ENCODE data around the gene LILRA5.
"Not testable (repeated sequence)": the region's sequence is repeated elsewhere in the genome, so short reads cannot be mapped to it uniquely, and the experiment has no call there.

LILRA5 gene

GRCh38 chr19:54299126-54299498 is 13.9 kb downstream of the LILRA5 start:
- H3K4me1 Mint-ChIP-seq (ENCODE audit: low read depth) = peaks cover 6% of the 10 kb centered on the region
- peaks cover 5% of the 10 kb centered on the region for H3K27me3 Mint-ChIP-seq
- H3K36me3 Mint-ChIP-seq = no peaks in the 10 kb centered on the region
- no peaks in the 10 kb centered on the region for H3K9me3 Mint-ChIP-seq (ENCODE audit: low read depth)
- no peak overlapping the region for H3K4me3 Mint-ChIP-seq
- H3K27ac Mint-ChIP-seq = no peak overlapping the region

GRCh38 chr19:54298357-54299125 is 14.4 kb downstream of the LILRA5 start:
- no peak overlapping the region for H3K4me3 Mint-ChIP-seq
- H3K9me3 Mint-ChIP-seq (ENCODE audit: low read depth) = no peaks in the 10 kb centered on the region
- H3K27me3 Mint-ChIP-seq = peaks cover 5% of the 10 kb centered on the region
- peaks cover under 1% of the 10 kb centered on the region for H3K4me1 Mint-ChIP-seq (ENCODE audit: low read depth)
- no peaks in the 10 kb centered on the region for H3K36me3 Mint-ChIP-seq
- H3K27ac Mint-ChIP-seq = no peak overlapping the region

- H3K4me1 Mint-ChIP-seq (ENCODE audit: low read depth) = no peaks in the 10 kb centered on the region
- peaks cover 4% of the 10 kb centered on the region for H3K9me3 Mint-ChIP-seq (ENCODE audit: low read depth)
- peaks cover 9% of the 10 kb centered on the region for H3K27me3 Mint-ChIP-seq
- no peaks in the 10 kb centered on the region for H3K36me3 Mint-ChIP-seq
- no peak overlapping the region for H3K4me3 Mint-ChIP-seq
- no peak overlapping the region for H3K27ac Mint-ChIP-seq
Measured at GRCh38 chr19:54297759-54298305, 15.1 kb downstream of the LILRA5 start.

GRCh38 chr19:54294539-54294938 is 18.4 kb downstream of the LILRA5 start:
- Mint-ChIP-seq H3K36me3 (no peaks in the 10 kb centered on the region), H3K4me3 (no peak overlapping the region), H3K27ac (no peak overlapping the region)

GRCh38 chr19:54289160-54289559 is 23.8 kb downstream of the LILRA5 start:
- Mint-ChIP-seq H3K4me1 (ENCODE audit: low read depth) (peaks cover 14% of the 10 kb centered on the region), H3K27me3 (peaks cover 11% of the 10 kb centered on the region)

More at GRCh38 chr19:54294539-54294938, 18.4 kb downstream of the LILRA5 start:
- H3K4me1 Mint-ChIP-seq (ENCODE audit: low read depth) = no peaks in the 10 kb centered on the region
- peaks cover 7% of the 10 kb centered on the region for H3K9me3 Mint-ChIP-seq (ENCODE audit: low read depth)
- peaks cover 13% of the 10 kb centered on the region for H3K27me3 Mint-ChIP-seq

GRCh38 chr19:54287456-54287855 is 25.5 kb downstream of the LILRA5 start:
- Mint-ChIP-seq H3K36me3 (no peaks in the 10 kb centered on the region), H3K4me1 (ENCODE audit: low read depth) (peaks cover 14% of the 10 kb centered on the region), H3K27ac (no peak overlapping the region), H3K9me3 (ENCODE audit: low read depth) (peaks cover under 1% of the 10 kb centered on the region), H3K27me3 (peaks cover 6% of the 10 kb centered on the region), H3K4me3 (no peak overlapping the region)

More at GRCh38 chr19:54289160-54289559, 23.8 kb downstream of the LILRA5 start:
- H3K4me3 Mint-ChIP-seq; H3K36me3 Mint-ChIP-seq; H3K27ac Mint-ChIP-seq; H3K9me3 Mint-ChIP-seq (ENCODE audit: low read depth): not testable (repeated sequence)

GRCh38 chr19:54286283-54286682 is 26.7 kb downstream of the LILRA5 start:
- not testable (repeated sequence) for H3K4me3 Mint-ChIP-seq; H3K36me3 Mint-ChIP-seq; H3K27ac Mint-ChIP-seq; H3K9me3 Mint-ChIP-seq (ENCODE audit: low read depth)
- Mint-ChIP-seq H3K4me1 (ENCODE audit: low read depth) (peaks cover 14% of the 10 kb centered on the region), H3K27me3 (peaks cover 11% of the 10 kb centered on the region)

GRCh38 chr19:54285427-54286056 is 27.4 kb downstream of the LILRA5 start:
- H3K27ac Mint-ChIP-seq; H3K36me3 Mint-ChIP-seq; H3K4me3 Mint-ChIP-seq; H3K9me3 Mint-ChIP-seq (ENCODE audit: low read depth): not testable (repeated sequence)
- H3K4me1 Mint-ChIP-seq (ENCODE audit: low read depth) = peaks cover 14% of the 10 kb centered on the region
- peaks cover 11% of the 10 kb centered on the region for H3K27me3 Mint-ChIP-seq

GRCh38 chr19:54282686-54283470 is 30.1 kb downstream of the LILRA5 start:
- Mint-ChIP-seq H3K27ac (no peak overlapping the region), H3K4me1 (ENCODE audit: low read depth) (peaks cover 14% of the 10 kb centered on the region), H3K36me3 (no peaks in the 10 kb centered on the region), H3K9me3 (ENCODE audit: low read depth) (no peaks in the 10 kb centered on the region), H3K27me3 (peaks cover 13% of the 10 kb centered on the region), H3K4me3 (no peak overlapping the region)

- not testable (repeated sequence) for H3K36me3 Mint-ChIP-seq; H3K27ac Mint-ChIP-seq; H3K9me3 Mint-ChIP-seq (ENCODE audit: low read depth); H3K4me3 Mint-ChIP-seq
- H3K27me3 Mint-ChIP-seq = peaks cover 13% of the 10 kb centered on the region
- peaks cover 10% of the 10 kb centered on the region for H3K4me1 Mint-ChIP-seq (ENCODE audit: low read depth)
Measured at GRCh38 chr19:54281729-54282075, 31.3 kb downstream of the LILRA5 start.

GRCh38 chr19:54281007-54281728 is 31.8 kb downstream of the LILRA5 start, which contains the start of gene LILRB2:
TSS of gene LILRB2 (minus strand) at chr19:54281110. CDS start at chr19:54280496, 614 bp downstream.
- no peaks in the 10 kb centered on the region for H3K9me3 Mint-ChIP-seq (ENCODE audit: low read depth)
- H3K27me3 Mint-ChIP-seq = peaks cover 13% of the 10 kb centered on the region
- H3K4me3 Mint-ChIP-seq = no peak within 1 kb of the TSS
- peaks cover 8% of the 10 kb centered on the region for H3K4me1 Mint-ChIP-seq (ENCODE audit: low read depth)
- H3K36me3 Mint-ChIP-seq = no peaks in the 10 kb centered on the region
- H3K27ac Mint-ChIP-seq = no peak within 1 kb of the TSS

- H3K9me3 Mint-ChIP-seq (ENCODE audit: low read depth); H3K36me3 Mint-ChIP-seq; H3K4me3 Mint-ChIP-seq; H3K27ac Mint-ChIP-seq; H3K4me1 Mint-ChIP-seq (ENCODE audit: low read depth): not testable (repeated sequence)
- H3K27me3 Mint-ChIP-seq = peaks cover 13% of the 10 kb centered on the region
Measured at GRCh38 chr19:54280441-54280840, 32.5 kb downstream of the LILRA5 start.

- H3K9me3 Mint-ChIP-seq (ENCODE audit: low read depth); H3K36me3 Mint-ChIP-seq; H3K4me3 Mint-ChIP-seq; H3K27ac Mint-ChIP-seq; H3K4me1 Mint-ChIP-seq (ENCODE audit: low read depth): not testable (repeated sequence)
- H3K27me3 Mint-ChIP-seq = peaks cover 13% of the 10 kb centered on the region
Measured at GRCh38 chr19:54280025-54280424, 32.9 kb downstream of the LILRA5 start.

- no peaks in the 10 kb centered on the region for H3K36me3 Mint-ChIP-seq
- no peaks in the 10 kb centered on the region for H3K9me3 Mint-ChIP-seq (ENCODE audit: low read depth)
- no peak overlapping the region for H3K4me3 Mint-ChIP-seq
- H3K27ac Mint-ChIP-seq = no peak overlapping the region
- peaks cover 13% of the 10 kb centered on the region for H3K27me3 Mint-ChIP-seq
- H3K4me1 Mint-ChIP-seq (ENCODE audit: low read depth) = no peaks in the 10 kb centered on the region
Measured at GRCh38 chr19:54279406-54279962, 33.5 kb downstream of the LILRA5 start.

Measured in activated naive CD8-positive, alpha-beta T cell (primary cell).